ENCODE results near the gene LRTM2.

The LRTM2 gene

DNA sequence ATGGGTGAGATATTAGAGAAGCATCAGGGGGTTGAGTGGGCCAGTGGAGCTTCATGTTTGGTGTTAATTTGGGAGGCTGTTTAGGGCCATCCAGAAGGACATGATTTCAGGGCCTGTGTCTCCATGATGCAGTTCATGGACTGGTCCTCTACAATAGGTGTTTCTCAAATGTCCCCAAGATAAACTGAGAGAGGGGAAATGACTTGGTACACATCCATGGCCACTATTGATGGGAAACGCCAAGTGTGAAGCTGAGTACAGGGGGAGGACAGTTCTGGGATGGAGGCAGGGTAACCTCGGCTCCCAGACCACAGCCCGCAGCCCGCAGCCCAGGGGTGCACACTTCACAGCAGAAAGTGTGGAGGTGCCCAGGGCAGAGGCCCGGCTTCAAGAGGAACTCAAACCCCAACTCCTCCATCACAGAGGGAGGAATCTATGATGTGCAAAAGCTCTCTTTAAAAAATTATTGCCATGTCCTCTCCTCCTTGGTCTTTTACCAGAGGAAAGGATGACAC is 64.8 kb downstream of the LRTM2 start:
- DNase-seq (ENCODE audit: low read depth), result no peak

DNA sequence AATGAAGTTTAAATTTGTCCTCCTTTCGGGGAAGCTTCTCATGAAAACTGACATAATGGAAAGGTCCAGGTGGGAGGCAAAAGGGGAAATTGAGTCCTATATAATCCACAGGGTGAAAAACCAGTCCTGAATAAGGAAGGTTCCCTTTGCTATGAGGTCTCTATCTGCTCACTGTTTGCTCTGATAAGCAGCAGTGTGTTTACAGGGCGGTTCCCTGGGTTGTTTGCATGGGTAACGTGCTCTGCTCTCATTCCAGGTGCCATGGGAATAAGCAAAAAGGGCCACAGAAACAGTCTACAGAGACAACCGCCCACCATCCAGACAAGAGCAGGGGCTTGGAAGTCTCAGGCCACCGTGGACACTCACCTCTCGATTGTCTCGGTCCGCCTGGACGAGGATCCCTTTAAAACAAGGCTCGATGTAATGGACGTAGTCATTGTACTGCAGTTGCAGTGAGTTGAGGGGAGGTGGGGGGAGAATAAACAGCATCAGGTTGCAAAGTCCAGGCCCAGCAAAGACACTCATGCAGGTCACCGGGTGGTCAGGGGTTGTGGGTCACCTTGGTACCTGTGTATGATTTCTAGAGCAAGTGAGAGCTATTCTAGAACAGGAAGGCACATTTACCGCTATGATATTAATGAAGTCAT is 65.4 kb downstream of the LRTM2 start:
- DNase-seq (ENCODE audit: low read depth), result no peak

All from stimulated activated CD8-positive, alpha-beta memory T cell treated with anti-CD3 and anti-CD28 coated beads, Interleukin-12 subunit alpha, Interleukin-12 subunit beta, amount 100 ng/mL, for 1 hour (primary cell).